ENCODE measurements around the gene KCNH5. TPM values are rescaled to one million over a fixed set of nuclear protein-coding genes. Genes with fewer than 3 reads are reported as not detected.

Gene KCNH5
- total RNA-seq, 1 experiment from 2014 or later, result not detected

- peak; percentile 75 for TF ChIP-seq CTCF (IDR thresholded peaks at IDR 0.05; ENCODE audit: unreplicated experiment)
- Mint-ChIP-seq H3K27me3 (ENCODE audit: insufficient read depth, unreplicated experiment) (no peaks in the 10 kb centered on the region), H3K9me3 (ENCODE audit: unreplicated experiment) (no peaks in the 10 kb centered on the region), H3K36me3 (ENCODE audit: insufficient read depth, unreplicated experiment) (no peaks in the 10 kb centered on the region), H3K4me3 (ENCODE audit: unreplicated experiment) (no peak overlapping the region), H3K4me1 (ENCODE audit: insufficient read depth, unreplicated experiment) (no peaks in the 10 kb centered on the region), H3K27ac (ENCODE audit: low read depth, unreplicated experiment) (no peak overlapping the region)
- peak; percentile 55 for DNase-seq (ENCODE audit: unreplicated experiment)
- CTCF ChIA-PET, result interaction anchor here (0.5 to 4.0 kb wide), 8 partner anchors 8 to 860 kb away, joined by 3 to 30 read pairs (median 4); no protein-coding TSS in a partner anchor
- POLR2A ChIA-PET, result interaction anchor here (0.7 to 3.3 kb wide), 2 partner anchors 858 to 860 kb away, joined by 3 to 16 read pairs; no protein-coding TSS in a partner anchor
- intact Hi-C loops (cut with micrococcal nuclease), result loop anchor here (1.0 to 10.0 kb wide), 3 partner anchors 236 to 861 kb away; no protein-coding TSS in a partner anchor
- BruUV-seq (replicated peaks), result no TSS peak
These were observed 5.4 kb downstream of the KCNH5 start for GRCh38 chr14:63039866-63040265.

GRCh38 chr14:63032641-63033040, 12.6 kb downstream of the KCNH5 start:
- no TSS peak for BruUV-seq (replicated peaks)
- intact Hi-C loops (cut with micrococcal nuclease), result no loop called here
- H3K27me3 Mint-ChIP-seq (ENCODE audit: insufficient read depth, unreplicated experiment), result no peaks in the 10 kb centered on the region
- ChIA-PET POLR2A (interaction anchor here (0.5 kb wide), 1 partner anchor 106 kb away, joined by 5 read pairs; no protein-coding TSS in a partner anchor), CTCF (interaction anchor here (0.6 to 0.9 kb wide), 3 partner anchors 91 to 853 kb away, joined by 3 read pairs; no protein-coding TSS in a partner anchor)
- no peak overlapping the region for H3K27ac Mint-ChIP-seq (ENCODE audit: low read depth, unreplicated experiment)
- no peak for TF ChIP-seq CTCF (IDR thresholded peaks at IDR 0.05; ENCODE audit: unreplicated experiment)
- no peaks in the 10 kb centered on the region for H3K9me3 Mint-ChIP-seq (ENCODE audit: unreplicated experiment)
- no peak for DNase-seq (ENCODE audit: unreplicated experiment)
- no peaks in the 10 kb centered on the region for H3K4me1 Mint-ChIP-seq (ENCODE audit: insufficient read depth, unreplicated experiment)
- H3K36me3 Mint-ChIP-seq (ENCODE audit: insufficient read depth, unreplicated experiment), result no peaks in the 10 kb centered on the region
- H3K4me3 Mint-ChIP-seq (ENCODE audit: unreplicated experiment), result no peak overlapping the region

GRCh38 chr14:63032076-63032475, 13.2 kb downstream of the KCNH5 start:
- POLR2A ChIA-PET, result interaction anchor here (0.5 to 0.6 kb wide), 2 partner anchors 76 to 106 kb away, joined by 3 to 5 read pairs; no protein-coding TSS in a partner anchor
- Mint-ChIP-seq H3K27ac (ENCODE audit: low read depth, unreplicated experiment) (no peak overlapping the region), H3K4me3 (ENCODE audit: unreplicated experiment) (no peak overlapping the region), H3K9me3 (ENCODE audit: unreplicated experiment) (no peaks in the 10 kb centered on the region), H3K27me3 (ENCODE audit: insufficient read depth, unreplicated experiment) (no peaks in the 10 kb centered on the region), H3K4me1 (ENCODE audit: insufficient read depth, unreplicated experiment) (no peaks in the 10 kb centered on the region), H3K36me3 (ENCODE audit: insufficient read depth, unreplicated experiment) (no peaks in the 10 kb centered on the region)
- CTCF ChIA-PET, result interaction anchor here (0.6 to 0.7 kb wide), 2 partner anchors 470 to 742 kb away, joined by 3 to 4 read pairs; no protein-coding TSS in a partner anchor
- intact Hi-C loops (cut with micrococcal nuclease), result no loop called here
- no TSS peak for BruUV-seq (replicated peaks)
- TF ChIP-seq CTCF (IDR thresholded peaks at IDR 0.05; ENCODE audit: unreplicated experiment), result no peak
- no peak for DNase-seq (ENCODE audit: unreplicated experiment)

GRCh38 chr14:63030113-63030512, 15.1 kb downstream of the KCNH5 start:
- Mint-ChIP-seq H3K36me3 (ENCODE audit: insufficient read depth, unreplicated experiment) (no peaks in the 10 kb centered on the region), H3K27me3 (ENCODE audit: insufficient read depth, unreplicated experiment) (no peaks in the 10 kb centered on the region), H3K4me1 (ENCODE audit: insufficient read depth, unreplicated experiment) (no peaks in the 10 kb centered on the region), H3K9me3 (ENCODE audit: unreplicated experiment) (no peaks in the 10 kb centered on the region), H3K27ac (ENCODE audit: low read depth, unreplicated experiment) (no peak overlapping the region), H3K4me3 (ENCODE audit: unreplicated experiment) (no peak overlapping the region)
- ChIA-PET POLR2A (no interaction called here), CTCF (interaction anchor here (1.0 kb wide), 1 partner anchor 850 kb away, joined by 3 read pairs; no protein-coding TSS in a partner anchor)
- TF ChIP-seq CTCF (IDR thresholded peaks at IDR 0.05; ENCODE audit: unreplicated experiment), result no peak
- no peak for DNase-seq (ENCODE audit: unreplicated experiment)
- intact Hi-C loops (cut with micrococcal nuclease), result no loop called here
- no TSS peak for BruUV-seq (replicated peaks)
